GM19397 (cell line): ENCODE data around the gene ITGA2.
A peak's percentile ranks its signal among the peaks of the same experiment; 100 is the strongest.

Experiments used
- ATAC-seq: cut with Tn5 transposase; IDR thresholded peaks from one replicate; pipeline ENCODE4 v1.9.1; 2021; ENCODE audit warnings: mild to moderate bottlenecking, moderate library complexity; ENCODE audit not compliant: unreplicated experiment

Gene ITGA2

GRCh38 chr5:52988335-52989024 lies 672 bp upstream of the ITGA2 start:
- ATAC-seq, result no peak

GRCh38 chr5:52989781-52990527 lies 802 bp downstream of the ITGA2 start:
- ATAC-seq, result no peak

GRCh38 chr5:52990528-52990925 lies 1.4 kb downstream of the ITGA2 start:
- ATAC-seq, result no peak

GRCh38 chr5:52993367-52993766 lies 4.2 kb downstream of the ITGA2 start:
- ATAC-seq, result no peak

GRCh38 chr5:52994266-52994665 lies 5.1 kb downstream of the ITGA2 start:
- ATAC-seq, result no peak

- no peak for ATAC-seq
Measured at GRCh38 chr5:52995095-52995494, 5.9 kb downstream of the ITGA2 start.

- no peak for ATAC-seq
Measured at GRCh38 chr5:52995914-52996313, 6.8 kb downstream of the ITGA2 start.

GRCh38 chr5:52996979-52997378 lies 7.8 kb downstream of the ITGA2 start:
- ATAC-seq, result no peak

GRCh38 chr5:52997424-52997823 lies 8.3 kb downstream of the ITGA2 start:
- ATAC-seq, result no peak

- ATAC-seq, result no peak
Measured at GRCh38 chr5:52998552-52999313, 9.6 kb downstream of the ITGA2 start.

GRCh38 chr5:52999344-52999949 lies 10.3 kb downstream of the ITGA2 start:
- no peak for ATAC-seq

GRCh38 chr5:53001541-53001940 lies 12.4 kb downstream of the ITGA2 start:
- ATAC-seq, result no peak

GRCh38 chr5:53002491-53002890 lies 13.3 kb downstream of the ITGA2 start:
- no peak for ATAC-seq

GRCh38 chr5:53003144-53003543 lies 14.0 kb downstream of the ITGA2 start:
- ATAC-seq, result no peak

GRCh38 chr5:53006911-53007890 lies 18.0 kb downstream of the ITGA2 start:
- ATAC-seq, result no peak

GRCh38 chr5:53008751-53009150 lies 19.6 kb downstream of the ITGA2 start:
- ATAC-seq, result peak; percentile 84

- ATAC-seq, result no peak
Measured at GRCh38 chr5:53009816-53010215, 20.7 kb downstream of the ITGA2 start.

- ATAC-seq, result no peak
Measured at GRCh38 chr5:53010814-53011213, 21.7 kb downstream of the ITGA2 start.

- no peak for ATAC-seq
Measured at GRCh38 chr5:53011233-53011632, 22.1 kb downstream of the ITGA2 start.

GRCh38 chr5:53013857-53014256 lies 24.7 kb downstream of the ITGA2 start:
- no peak for ATAC-seq
